ENCODE results near the gene SCARB1.

- TF ChIP-seq POLR2A (IDR thresholded peaks at IDR 0.05) (no peak), CTCF (IDR thresholded peaks at IDR 0.05) (no peak)
These were observed 71.5 kb downstream of the SCARB1 start for GRCh38 chr12:124792156-124792555.
